Retinal pigment epithelial cell (primary cell): Measurements from ENCODE around the gene MCU.
A peak's percentile ranks its signal among the peaks of the same experiment; 100 is the strongest.

Source experiments
- DNase-seq: peaks from one replicate; pipeline ENCODE4 v3.0.0-alpha.2; 2010; ENCODE audit warnings: low read depth
- H3K4me3 ChIP-seq: 2 replicates; pipeline ENCODE4 v1.5.1; 2011; ENCODE audit warnings: mild to moderate bottlenecking, low read length, control low read depth, moderate library complexity
- TF ChIP-seq, protein P1 (sequence below): conservative IDR thresholded peaks from 2 replicates; pipeline ENCODE4 v1.5.1; 2011; ENCODE audit warnings: low read depth, low read length, control low read depth, inconsistent platforms

Gene MCU

DNA sequence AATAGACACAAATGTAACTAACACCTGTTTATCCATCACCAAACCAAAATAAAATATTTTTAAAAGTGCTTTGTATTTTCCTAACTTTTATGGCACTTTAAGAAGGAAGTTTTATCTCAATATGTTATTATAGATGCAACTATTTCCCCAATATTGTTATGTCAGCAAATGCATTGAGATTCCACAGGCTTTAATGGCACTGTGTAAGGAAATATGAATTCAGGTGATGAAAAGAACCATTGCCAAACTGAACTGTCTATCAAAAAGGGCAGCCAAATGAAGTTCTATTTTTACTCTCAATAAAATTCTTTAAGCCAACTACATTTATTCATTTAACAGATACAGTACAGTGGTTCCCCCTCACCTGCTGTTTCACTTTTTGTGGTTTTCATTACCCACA lies 134.4 kb downstream of the MCU start:
- TF ChIP-seq, protein P1, sequence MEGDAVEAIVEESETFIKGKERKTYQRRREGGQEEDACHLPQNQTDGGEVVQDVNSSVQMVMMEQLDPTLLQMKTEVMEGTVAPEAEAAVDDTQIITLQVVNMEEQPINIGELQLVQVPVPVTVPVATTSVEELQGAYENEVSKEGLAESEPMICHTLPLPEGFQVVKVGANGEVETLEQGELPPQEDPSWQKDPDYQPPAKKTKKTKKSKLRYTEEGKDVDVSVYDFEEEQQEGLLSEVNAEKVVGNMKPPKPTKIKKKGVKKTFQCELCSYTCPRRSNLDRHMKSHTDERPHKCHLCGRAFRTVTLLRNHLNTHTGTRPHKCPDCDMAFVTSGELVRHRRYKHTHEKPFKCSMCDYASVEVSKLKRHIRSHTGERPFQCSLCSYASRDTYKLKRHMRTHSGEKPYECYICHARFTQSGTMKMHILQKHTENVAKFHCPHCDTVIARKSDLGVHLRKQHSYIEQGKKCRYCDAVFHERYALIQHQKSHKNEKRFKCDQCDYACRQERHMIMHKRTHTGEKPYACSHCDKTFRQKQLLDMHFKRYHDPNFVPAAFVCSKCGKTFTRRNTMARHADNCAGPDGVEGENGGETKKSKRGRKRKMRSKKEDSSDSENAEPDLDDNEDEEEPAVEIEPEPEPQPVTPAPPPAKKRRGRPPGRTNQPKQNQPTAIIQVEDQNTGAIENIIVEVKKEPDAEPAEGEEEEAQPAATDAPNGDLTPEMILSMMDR: no peak
- DNase-seq: no peak

DNA sequence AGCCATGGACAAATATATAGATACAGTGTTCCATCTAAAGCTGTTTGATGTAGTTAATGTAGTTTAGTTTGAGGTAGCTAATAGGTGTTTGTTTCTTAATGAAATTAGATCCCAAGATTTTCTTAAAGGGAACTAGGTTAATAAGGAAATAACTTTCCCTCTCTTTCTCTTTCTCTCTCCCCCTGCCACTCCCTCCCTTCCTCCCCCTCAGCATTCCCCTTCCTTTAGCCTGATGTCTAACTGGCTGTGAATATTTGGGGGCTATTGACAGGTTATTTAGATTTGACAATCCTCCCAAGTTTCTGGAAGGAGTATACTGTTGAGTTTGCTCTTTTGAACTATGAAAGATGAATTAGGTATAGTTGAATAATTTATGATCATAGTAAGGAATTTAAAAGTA lies 136.4 kb downstream of the MCU start:
- no peak for DNase-seq
- TF ChIP-seq, protein P1: no peak

More for the DNA sequence above, 134.4 kb downstream of the MCU start:
- H3K4me3 ChIP-seq: no peak overlapping the region

DNA sequence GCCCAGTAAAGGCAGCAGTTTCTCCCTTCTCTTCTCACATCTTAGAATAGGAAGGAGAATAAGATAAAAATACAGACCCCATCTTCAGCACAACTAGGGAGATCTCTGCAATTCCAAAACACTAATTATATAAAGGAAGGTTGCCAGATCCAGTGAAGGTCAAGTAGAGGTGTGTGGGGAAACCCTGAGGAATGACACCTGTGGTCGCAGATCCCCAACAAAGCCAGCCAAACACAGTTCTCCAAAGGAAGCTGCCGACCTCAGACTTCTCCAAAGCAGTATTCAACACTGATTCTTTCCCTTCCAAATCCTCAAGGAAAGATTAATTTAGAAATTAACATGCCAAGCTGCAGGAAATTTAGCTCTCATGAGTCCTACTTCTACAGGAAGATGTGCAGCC lies 138.7 kb downstream of the MCU start:
- DNase-seq: no peak
- H3K4me3 ChIP-seq: no peak overlapping the region
- TF ChIP-seq, protein P1: no peak

More for the DNA sequence above, 136.4 kb downstream of the MCU start:
- H3K4me3 ChIP-seq: no peak overlapping the region

DNA sequence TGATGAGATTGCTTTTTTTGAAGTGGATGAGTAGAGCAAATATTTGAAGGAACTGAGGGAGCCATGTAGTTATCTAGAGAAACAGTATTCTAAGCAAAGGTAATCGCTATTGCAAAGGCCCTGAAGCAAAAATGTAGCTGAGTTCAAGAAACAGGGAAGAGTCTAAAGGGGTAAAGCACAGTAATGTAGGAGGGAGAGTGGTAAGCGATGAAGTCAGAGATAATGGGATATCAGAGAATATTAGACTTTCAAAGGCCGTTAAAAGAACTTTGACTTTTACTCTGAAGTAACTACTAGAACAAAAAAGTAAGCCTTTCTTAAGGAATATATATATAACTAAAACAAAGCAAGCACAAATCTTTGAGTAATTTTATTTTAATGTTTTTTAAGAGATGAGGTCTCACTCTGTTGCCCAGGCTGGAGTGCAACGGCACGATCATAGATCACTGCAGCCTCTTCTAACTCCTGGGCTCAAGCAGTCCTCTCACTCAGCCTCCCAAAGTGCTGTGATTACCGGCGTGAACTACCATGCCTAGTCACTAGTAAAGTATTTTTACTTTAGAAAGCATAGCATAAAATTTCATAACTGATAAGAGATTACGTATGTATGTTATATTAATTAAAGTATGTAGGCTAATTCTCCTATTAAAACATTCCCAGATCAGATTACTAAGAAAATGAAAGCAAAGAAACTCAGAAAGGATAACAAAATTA lies 139.9 kb downstream of the MCU start:
- DNase-seq: no peak
- H3K4me3 ChIP-seq: no peak overlapping the region
- TF ChIP-seq, protein P1: no peak

DNA sequence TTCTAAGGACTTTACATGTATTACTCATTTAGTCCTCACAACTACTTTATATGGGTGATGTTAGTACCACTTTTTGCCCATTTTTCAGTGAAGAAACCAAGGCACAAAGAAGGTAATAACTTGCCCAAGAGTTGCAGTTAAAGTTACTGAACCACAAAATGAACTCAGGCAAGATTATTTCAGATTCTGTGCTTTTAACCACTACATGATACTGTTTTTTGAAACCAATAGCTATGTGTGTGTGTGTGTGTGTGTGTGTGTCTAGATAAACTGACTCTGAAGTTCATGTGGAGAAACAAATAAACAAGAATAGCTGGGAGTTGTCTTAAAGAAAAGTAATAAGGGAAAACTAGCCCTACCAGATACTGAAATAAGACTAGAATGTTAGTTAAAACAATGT lies 140.8 kb downstream of the MCU start:
- TF ChIP-seq, protein P1: no peak
- H3K4me3 ChIP-seq: no peak overlapping the region
- no peak for DNase-seq

DNA sequence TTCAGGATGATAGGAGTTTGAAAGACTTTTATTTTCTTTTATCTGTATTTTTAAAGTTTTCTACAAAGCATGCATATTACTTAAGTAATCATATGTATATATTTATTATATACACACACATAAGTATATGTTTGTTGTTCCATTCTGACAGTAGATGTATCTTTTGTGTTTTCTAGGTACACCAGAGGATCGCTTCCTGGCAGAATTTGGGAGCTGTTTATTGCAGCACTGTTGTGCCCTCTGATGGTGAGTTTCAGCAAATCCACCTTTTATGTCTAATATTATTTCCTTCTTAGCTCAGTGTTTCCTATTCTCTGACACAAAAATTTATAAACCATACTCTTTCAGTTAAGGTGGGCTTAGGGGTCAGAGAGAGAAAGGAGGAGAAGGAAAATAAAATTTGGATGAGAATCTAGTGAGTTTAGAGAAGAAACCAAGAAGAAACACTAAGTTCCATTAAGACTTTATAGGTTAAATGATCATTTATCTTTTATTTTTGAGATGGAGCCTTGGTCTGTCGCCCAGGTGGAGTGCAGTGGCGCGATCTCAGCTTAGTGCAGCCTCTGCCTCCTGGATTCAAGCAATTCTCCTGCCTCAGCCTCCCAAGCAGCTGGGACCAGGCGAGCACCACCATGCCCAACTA lies 142.4 kb downstream of the MCU start:
- no peak for DNase-seq
- TF ChIP-seq, protein P1: peak; percentile 60
- no peak overlapping the region for H3K4me3 ChIP-seq

DNA sequence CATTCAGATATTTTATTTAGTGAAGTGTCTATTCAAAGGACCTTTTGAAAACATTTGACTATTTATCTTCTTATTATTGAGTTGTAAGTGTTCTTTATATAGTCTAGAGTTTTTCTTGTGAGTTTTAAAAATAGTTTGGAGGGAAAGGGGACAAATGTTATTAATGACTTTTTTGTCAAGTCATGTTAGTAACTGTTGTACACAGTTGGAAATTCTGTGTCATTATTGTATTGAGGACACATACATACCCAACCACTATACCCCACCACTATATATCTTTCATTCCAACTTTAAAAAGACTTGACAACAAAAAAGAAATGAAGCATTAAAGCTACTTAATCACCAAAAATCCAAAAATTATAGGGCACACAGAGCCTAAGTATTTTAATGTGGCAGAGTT lies 148.4 kb downstream of the MCU start:
- H3K4me3 ChIP-seq: no peak overlapping the region
- TF ChIP-seq, protein P1: no peak
- no peak for DNase-seq
